MV-4-11 (cell line): ENCODE results near the gene APOL5.
A peak's percentile ranks its signal among the peaks of the same experiment; 100 is the strongest.
"Not testable (repeated sequence)": the region's sequence is repeated elsewhere in the genome, so short reads cannot be mapped to it uniquely, and the experiment has no call there.

Experiments used
- DNase-seq: peaks from one replicate; lab custom pipeline; 2025; lab: John Stamatoyannopoulos, UW

APOL5 gene

GRCh38 chr22:35717572-35717971 lies at the start of gene APOL5:
Gene APOL5, plus strand, starts transcription at chr22:35717872. Its CDS starts 0 bp downstream, at chr22:35717872.
- no peak for DNase-seq

DNA sequence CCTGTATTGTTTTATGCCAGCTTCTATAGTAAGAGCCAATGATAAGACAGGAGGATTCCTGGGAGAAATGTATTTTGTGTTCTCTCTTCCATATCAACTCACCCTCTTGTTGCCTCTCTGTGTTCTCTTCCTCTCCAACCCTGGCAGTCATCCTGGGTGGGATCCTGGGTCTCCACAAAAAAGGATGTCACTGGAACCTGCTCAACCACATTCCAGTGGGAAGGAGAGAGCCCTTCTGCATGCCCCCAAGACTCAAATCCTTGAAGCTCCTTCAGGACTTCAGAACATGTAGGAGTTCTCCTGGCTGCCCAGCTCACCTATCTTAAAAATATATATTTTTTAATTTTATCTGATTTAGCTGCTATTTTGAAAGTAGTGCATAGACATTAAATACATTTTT lies 43.3 kb upstream of the APOL5 start:
- no peak for DNase-seq

DNA sequence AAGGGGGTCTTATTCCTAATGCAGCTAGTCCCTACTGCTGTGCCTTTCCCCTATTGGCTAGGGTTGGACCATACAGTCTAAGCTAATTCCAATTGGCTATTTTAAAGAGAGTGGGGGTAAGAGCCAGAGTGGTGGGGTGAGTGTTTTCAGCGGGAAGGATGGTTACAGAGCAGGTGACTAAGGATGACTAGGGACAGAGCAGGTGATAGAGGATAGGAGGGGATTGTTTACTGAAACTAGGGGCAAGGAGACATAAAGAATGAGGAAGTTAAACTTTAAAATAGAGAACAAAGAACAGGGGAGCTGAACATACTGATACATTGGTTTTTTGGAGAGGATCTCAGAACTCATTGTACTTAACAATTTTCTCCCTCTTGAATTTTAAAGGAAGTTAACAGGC lies 41.6 kb upstream of the APOL5 start:
- peak; percentile 66 for DNase-seq

- no peak for DNase-seq
These were observed 40.0 kb upstream of the APOL5 start for GRCh38 chr22:35677460-35678187.

DNA sequence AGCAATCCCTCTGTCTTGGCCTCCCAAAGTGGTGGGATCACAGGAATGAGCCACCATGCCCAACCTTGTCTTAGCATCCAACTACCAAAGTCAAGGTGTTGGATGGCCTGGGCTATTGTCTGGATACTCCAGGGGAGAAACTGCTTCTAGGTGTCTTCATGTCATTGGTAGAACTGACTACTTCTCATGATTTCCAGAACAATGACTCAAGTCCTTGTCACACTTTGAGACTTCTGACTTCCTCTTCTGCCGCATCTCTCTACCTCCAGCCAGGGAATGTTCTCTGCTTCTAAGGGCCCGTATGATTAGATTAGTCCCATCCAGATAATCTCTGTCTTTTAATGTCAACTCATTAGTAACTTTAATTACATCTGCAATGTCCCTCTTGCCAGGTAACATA lies 38.8 kb upstream of the APOL5 start:
- DNase-seq, result peak; percentile 18

DNA sequence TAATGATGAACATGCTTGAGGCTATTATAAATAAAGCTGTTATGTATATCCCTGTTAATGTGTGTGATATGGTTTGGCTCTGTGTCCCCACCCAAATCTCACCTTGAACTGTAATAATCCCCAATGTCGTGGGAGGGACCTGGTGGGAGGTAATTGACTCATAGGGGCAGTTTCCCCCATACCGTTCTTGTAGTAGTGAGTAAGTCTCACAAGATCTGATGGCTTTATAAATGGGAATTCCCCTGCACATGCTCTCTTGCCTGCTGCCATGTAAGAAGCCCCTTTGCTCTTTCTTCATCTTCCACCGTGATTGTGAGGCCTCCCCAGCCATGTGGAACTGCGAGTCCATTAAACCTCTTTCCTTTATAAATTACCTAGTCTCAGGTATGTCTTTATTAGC lies 38.2 kb upstream of the APOL5 start:
- not testable (repeated sequence) for DNase-seq

DNA sequence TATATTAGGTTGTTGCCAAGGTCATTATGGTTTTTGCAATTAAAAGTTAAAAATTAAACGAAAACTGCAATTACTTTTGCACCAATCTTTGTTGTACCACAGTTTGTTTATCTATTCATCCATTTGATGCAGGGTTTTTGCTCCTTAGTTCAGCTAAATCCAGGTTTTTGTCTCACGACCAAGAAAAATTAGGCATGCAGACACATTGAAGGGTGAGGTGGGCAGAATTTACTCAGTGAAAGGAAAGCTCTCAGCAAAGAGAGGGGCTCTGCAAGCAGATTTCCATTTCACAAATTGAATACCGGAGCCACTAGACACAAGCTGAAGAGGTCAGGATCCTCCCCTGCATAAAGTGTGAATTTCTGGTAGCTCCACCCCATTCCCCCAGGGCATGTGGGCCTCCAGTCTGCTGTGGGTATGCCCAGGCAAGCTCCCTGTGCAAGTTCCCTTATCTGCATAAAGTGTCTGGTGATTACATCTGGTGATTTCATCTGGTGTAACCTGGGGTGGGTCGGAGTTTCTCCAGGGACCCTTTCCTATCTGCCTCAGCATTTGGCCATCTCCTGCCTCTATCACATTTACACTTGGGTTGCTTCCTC lies 36.1 kb upstream of the APOL5 start:
- no peak for DNase-seq

DNA sequence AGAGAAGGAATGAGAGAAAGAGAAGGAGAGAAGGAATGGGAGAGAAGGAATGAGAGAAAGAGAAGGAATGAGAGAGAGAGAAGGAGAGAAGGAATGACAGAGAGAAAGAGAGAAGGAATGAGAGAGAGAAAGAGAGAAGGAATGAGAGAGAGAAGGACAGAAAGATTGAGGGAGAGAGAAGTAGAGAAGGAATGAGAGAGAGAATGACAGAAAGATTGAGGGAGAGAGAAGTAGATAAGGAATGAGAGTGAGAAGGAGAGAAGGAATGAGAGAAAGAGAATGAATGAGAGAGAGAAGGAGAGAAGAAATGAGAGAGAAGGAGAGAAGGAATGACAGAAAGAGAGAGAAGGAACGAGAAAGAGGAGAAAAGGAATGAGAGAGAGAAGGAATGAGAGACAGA lies 34.1 kb upstream of the APOL5 start:
- no peak for DNase-seq

DNA sequence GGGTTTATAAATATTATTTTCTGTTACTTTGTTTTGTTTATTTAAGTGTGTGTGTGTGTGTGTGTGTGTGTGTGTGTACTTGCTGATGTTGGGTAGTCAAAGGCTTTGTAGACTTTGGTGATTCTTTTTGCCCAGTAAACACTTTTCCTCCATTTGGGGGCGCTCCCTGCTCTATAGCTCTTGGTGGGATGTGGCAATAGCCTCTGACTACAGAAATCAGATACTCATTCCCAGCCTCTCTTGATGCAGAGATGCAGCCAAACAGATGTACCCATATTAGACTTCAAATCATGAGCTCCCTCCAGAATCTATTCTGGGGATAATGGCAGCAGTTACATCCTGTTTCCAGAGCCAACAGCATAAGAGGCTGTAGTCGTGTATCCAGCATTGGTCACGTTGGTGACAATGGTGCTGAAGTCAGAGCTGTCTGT lies 33.4 kb upstream of the APOL5 start:
- no peak for DNase-seq

DNA sequence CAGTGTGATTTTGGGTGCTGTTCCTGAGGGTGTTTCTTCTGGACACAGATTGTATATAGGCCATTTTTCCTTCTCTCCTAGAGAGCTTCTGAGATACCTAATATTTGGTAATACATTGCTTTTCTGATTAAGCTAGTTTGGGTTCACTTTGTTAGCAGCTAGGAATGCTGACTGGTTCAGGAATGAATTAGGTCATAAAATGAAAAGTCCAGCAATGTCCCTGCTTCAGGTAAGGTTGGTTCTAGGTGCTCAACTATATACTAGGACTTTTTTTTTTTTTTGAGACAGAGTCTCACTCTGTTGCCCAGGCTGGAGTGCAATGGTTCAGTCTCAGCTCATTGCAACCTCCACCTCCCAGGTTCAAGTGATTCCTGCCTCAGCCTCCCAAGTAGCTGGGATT lies 32.9 kb upstream of the APOL5 start:
- DNase-seq, result no peak

DNA sequence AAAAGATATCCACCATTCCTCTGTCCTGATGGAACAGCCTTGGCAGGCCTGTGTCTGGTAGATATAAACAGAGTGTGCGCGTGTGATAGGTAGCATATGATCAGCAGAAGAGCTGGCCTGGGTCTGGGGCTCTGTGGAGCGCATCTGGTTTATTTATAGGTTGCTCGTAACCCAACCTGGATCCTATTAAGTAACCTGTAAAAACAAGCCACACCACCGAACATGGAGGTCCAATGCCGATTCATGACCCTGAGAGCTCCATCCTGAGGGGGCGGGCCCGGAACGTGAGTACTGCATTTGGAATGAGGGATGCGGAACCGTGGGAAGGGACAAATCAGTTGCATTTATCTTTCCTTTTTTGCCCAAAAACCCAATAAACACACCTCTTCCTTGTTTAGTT lies 31.9 kb upstream of the APOL5 start:
- no peak for DNase-seq

- DNase-seq, result peak; percentile 30
These were observed 31.4 kb upstream of the APOL5 start for GRCh38 chr22:35686298-35686697.

DNA sequence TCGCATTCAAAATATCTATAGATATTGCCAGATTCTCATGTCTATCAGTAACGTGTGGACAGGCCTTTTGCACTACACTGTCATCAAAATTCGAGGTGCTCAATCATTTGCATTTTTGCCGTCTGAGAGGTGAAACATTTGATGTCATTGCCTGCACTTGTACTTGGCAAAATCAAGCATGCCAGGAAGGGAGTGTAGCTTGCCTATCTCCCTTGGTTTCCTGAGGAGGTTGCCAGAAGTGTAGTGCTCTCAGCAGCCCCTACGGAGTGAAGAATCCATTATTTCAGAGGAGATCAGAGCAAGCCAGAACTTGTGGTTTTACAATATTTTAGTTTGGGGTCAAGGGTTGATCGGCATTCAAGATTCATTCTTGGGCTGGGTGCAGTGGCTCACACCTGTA lies 30.2 kb upstream of the APOL5 start:
- DNase-seq, result no peak

- DNase-seq, result peak; percentile 12
These were observed 28.6 kb upstream of the APOL5 start for GRCh38 chr22:35688913-35689675.

- DNase-seq, result no peak
These were observed 27.7 kb upstream of the APOL5 start for GRCh38 chr22:35690001-35690400.

GRCh38 chr22:35695202-35695601 lies 22.5 kb upstream of the APOL5 start:
- no peak for DNase-seq

- no peak for DNase-seq
These were observed 20.5 kb upstream of the APOL5 start for GRCh38 chr22:35697142-35697541.

- not testable (repeated sequence) for DNase-seq
These were observed 17.8 kb upstream of the APOL5 start for GRCh38 chr22:35699852-35700251.

DNA sequence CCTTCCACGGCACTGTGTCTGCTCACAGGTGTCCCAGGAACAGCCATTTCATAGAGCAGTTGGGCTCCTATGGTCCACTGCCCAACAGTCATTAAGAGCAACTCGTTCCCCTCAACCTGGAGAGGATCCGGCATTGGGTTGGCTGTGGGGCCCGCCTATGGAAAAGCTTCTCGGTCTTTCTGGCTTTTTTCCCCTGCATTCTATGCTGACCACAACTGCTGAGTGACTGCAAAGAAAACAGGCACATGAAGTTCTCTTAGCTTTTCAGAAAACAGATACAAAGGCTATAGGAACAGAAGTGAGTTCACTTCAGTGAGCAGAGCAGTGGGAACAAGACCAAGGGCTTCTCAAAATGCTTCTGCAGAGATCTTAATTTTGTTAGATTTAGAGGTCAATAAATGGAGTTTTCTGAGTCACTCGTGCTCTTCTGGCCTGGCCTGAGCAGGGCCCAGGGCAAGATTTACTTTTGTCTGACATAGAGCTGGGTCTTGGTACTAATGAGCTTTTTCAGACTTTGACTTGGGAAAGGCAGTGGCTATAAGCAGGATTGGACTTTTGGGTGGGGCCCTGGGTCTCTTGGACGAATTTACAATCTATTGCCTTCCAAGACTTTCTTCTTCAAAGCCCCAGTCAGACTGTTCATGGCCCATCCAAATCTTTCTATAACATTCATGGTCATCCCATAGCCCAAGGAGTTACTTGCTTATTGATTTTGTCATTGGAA lies 13.6 kb upstream of the APOL5 start:
- no peak for DNase-seq

DNA sequence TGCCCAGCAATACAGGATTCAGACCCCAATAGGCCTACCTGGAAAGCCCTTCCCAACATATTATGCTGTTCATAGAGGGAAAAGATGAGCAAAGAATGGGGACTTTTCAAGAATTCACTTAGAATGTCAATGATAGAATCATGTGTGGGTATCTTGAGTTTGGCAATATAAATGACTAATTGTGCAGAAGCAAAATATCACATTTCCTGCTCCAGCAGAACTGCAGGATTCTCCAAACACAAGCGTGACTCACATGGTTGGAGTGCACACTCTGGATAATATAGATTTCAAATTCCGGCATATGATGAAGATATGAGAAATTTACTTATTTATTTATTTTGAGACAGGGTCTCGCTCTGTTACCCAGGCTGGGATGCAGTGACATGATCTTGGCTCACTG lies 12.5 kb upstream of the APOL5 start:
- DNase-seq, result no peak

GRCh38 chr22:35708453-35708852 lies 9.2 kb upstream of the APOL5 start:
- no peak for DNase-seq

DNA sequence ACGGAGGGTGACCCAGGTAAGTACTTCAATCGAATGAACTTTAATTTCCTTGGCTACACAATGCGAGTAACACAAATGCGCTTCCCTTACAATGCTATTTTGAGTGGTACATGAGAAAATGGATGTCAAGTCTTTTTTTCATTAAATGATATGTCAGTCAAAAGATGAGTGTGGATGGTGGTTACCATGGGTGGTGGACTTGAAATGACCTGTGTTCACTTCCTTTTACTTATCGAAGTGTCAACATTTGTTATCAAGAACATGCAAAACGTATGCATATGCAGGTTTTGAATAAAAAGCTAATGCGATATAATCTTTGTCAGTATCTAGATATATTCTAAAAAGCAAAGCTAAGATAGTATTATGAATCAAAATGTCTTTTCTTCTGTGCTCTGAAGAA lies 8.8 kb upstream of the APOL5 start:
- DNase-seq, result no peak

DNA sequence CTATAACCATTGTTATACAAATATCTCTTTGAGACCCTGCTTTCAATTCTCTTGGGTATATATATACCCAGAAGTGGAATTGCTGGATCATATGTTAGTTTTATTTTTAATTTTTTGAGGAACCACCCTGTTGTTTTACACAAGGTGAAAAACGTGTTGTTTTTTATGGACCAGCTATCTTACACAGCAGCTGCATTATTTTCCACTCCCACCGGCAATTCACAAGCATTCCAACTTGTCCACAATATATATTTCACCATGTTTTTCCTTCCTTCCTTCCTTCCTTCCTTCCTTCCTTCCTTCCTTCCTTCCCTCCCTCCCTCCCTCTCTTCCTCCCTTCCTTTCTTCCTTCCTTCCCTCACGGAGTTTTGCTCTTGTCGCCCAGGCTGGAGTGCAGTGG lies 6.3 kb upstream of the APOL5 start:
- no peak for DNase-seq
